GM12873 (cell line): ENCODE results near the gene FOXG1.

Experiments used
- TF ChIP-seq, protein P1 (sequence below): IDR thresholded peaks from 2 replicates; pipeline ENCODE4 v1.5.1; 2012; ENCODE audit warnings: low read depth, mild to moderate bottlenecking, moderate library complexity, low read length, control low read depth; ENCODE audit not compliant: insufficient read depth; ENCODE audit errors: missing control alignments

FOXG1 gene

DNA sequence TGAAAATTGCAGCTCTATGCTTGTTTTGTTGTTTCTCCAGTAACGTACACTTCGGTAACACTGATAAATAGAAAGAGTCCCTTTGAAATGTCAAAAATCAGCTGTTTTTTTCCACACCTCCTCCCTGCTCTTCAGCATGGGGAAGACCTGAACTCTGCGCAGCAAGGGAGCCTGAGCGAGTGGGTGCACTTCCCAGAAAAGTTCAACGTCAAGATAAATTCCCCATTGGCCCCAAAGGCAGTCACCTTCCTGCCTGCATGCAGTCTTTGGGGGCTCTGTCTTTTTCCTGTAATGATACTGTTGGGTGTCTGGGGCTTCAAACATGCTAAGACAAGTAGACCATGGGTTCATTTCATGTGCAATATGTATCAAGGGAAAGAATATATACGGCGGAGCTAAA is 8.8 kb upstream of the FOXG1 start:
- TF ChIP-seq, protein P1, sequence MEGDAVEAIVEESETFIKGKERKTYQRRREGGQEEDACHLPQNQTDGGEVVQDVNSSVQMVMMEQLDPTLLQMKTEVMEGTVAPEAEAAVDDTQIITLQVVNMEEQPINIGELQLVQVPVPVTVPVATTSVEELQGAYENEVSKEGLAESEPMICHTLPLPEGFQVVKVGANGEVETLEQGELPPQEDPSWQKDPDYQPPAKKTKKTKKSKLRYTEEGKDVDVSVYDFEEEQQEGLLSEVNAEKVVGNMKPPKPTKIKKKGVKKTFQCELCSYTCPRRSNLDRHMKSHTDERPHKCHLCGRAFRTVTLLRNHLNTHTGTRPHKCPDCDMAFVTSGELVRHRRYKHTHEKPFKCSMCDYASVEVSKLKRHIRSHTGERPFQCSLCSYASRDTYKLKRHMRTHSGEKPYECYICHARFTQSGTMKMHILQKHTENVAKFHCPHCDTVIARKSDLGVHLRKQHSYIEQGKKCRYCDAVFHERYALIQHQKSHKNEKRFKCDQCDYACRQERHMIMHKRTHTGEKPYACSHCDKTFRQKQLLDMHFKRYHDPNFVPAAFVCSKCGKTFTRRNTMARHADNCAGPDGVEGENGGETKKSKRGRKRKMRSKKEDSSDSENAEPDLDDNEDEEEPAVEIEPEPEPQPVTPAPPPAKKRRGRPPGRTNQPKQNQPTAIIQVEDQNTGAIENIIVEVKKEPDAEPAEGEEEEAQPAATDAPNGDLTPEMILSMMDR: no peak

DNA sequence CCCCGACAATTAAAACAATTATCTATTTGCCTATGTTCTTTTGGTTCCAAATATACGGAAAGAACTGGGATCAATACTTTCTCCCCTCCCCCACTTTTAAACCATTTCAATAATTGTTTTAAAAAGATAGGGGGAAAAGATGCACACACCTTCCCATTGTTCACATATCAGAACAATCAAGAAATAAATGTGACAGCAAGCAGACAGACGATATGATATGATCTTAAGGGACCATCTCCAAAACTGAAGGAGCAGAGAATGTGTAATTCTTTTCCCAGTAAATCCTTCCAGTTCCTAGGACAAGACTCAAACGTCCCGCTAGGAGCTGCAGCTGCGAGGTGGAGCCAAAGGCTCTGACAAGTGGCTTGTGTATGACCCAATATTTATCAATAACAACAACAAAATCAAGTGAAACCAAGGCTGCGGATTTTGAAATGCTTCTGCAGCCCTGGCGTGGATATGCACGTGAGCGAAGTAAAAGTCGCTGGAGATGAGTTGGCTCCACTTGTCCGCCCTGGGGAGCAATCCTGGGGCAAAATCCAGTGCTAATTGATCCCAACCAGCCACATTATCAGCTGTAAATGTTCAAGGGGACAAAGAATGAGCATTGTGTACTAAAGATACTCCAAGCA is 8.2 kb upstream of the FOXG1 start:
- TF ChIP-seq, protein P1: no peak

DNA sequence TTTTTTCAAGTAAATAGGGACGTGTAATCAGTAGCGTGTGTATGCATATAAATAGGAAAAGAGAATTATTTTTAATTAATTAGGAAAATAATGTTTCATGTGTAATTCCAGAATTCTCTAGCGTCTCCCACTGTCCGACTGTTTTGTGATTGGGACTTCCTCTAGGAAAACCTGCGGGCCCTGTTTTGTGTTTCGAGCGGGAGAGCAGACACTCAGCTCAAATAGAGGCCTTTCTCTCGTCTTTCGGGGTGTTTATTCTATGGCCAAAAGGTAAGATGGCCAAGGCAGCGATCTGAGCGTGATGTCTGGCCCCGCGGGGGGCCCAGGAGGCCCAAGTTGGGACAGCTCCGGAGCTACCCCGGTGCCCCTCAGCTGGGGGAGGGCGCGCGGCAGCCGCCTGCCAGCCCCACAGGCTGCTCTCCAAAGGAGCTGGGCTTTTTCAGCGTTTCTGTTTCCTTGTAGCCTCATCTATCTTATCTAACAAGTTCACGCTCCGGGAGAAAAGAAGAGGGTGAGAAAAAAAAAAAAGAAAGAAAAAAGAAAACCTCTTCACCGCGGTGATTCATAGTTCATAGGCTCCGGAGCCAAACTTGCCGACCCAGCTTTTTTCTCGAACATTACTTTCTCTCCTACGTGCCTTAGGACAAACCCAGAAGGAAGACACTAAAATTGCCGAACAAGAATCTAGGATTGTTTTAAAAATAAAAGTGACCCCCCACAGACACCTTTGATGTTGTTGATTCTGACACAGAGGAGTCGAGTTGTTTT is 7.5 kb upstream of the FOXG1 start:
- TF ChIP-seq, protein P1: no peak

DNA sequence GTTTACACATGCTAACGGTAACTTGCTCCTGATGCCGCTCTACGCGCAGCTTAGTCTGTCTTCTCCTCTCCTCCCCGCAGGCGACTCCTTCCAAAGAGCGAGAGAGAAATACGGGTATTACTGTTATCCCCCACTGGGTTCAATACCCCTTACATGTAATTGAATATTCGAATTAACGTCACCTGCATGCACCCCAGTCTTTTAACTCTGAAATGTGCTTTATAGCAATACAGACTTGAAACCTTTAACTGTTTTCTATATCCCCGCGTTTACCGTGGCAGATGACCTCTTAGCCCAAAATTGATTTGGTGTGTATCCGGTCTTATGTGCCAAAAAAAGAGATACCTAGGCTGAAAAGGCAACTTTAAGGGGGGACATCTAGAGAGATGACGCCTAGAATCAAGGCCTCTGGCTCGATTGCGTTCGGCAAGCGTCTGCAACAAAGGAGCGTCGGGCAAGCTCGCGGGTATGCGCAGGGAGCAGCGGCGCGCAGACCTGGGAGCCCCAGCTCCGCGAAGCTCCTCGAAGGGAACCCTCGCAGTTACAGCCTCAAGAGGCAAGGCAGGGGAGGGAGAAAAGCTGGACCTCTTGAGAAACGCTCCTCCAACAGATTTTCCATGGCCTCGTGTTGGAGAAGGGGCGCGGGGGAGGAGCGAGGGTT is 6.8 kb upstream of the FOXG1 start:
- TF ChIP-seq, protein P1: no peak

DNA sequence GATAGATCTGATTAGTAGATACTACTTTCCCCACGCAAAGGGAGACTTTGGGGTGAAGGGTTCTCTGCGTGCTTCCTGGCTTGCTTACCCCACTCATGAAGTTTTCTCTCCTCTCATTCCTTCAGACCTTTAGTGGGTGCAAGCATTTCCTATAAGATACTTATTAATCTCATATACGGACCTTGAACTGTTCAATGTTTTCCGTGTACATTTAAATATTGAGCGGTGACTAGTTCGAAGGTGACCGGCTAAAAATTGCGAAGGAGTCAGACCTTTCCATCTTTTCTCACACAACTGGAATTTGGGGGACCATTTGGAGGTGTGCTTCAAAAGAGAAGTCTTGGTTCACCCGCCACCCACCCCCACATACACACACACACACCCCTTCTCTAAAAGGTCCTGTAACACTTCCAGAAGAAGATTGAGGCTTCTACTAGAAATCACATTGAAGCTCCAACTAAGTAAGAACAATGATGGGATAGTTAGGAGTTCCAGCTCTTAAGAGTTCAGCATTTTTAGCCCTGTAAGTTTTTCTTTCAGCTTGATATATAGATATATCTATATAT is 6.1 kb upstream of the FOXG1 start:
- TF ChIP-seq, protein P1: no peak

DNA sequence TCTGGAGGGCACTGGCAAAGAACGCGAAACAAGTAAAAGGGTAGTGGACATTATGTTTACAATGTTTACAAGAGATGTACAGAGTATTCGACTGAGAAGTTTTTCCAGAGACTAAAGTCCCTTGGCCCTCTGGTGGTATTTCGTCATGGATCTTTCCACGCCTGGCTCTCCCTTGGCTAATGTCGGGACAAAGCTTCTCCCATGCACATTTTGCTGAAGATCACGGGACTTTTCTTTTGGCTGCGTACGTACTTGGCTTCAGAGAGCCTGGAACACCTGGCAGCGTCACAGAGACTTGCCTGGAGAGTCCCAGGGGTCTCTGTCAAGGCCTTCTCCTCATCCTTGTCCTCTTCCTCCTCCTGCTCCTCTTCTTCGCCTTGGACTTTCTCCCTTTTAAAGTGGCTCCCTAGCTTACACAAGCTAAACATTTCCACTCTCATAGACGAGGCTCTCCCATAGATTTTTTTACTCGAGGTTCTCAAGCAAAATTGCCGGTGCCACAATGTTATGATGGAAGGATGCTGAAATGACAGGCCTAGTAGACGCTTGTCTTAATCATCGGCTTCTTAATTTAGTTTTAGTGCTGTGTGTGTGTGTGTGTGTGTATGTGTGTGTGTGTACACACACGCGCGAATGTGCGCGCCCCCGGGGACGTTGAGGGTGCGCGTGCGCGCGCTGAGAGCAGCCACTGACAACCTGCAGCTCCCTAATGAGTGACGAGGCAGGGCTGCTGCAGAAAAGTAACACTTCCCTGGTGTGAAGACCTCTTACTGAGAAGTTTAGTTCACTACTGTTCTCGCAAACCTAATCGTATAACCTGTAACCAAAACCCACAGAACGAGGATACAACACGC is 4.9 kb upstream of the FOXG1 start:
- TF ChIP-seq, protein P1: no peak
